GM18520 (cell line): ENCODE measurements around the gene DPF3.
A peak's percentile ranks its signal among the peaks of the same experiment; 100 is the strongest.

Experiments
- ATAC-seq: cut with Tn5 transposase; IDR thresholded peaks from one replicate; pipeline ENCODE4 v1.9.1; 2021; ENCODE audit not compliant: unreplicated experiment

Gene DPF3

GRCh38 chr14:72688990-72689671 is 204.8 kb downstream of the DPF3 start:
- ATAC-seq, result no peak

GRCh38 chr14:72686832-72687231 is 207.1 kb downstream of the DPF3 start:
- no peak for ATAC-seq

GRCh38 chr14:72686101-72686500 is 207.8 kb downstream of the DPF3 start:
- no peak for ATAC-seq

GRCh38 chr14:72685456-72685855 is 208.4 kb downstream of the DPF3 start:
- no peak for ATAC-seq

GRCh38 chr14:72683787-72684186 is 210.1 kb downstream of the DPF3 start:
- peak; percentile 64 for ATAC-seq

- no peak for ATAC-seq
Measured at GRCh38 chr14:72682188-72682587, 211.7 kb downstream of the DPF3 start.

GRCh38 chr14:72680853-72681640 is 212.9 kb downstream of the DPF3 start:
- no peak for ATAC-seq

GRCh38 chr14:72679536-72680151 is 214.3 kb downstream of the DPF3 start:
- ATAC-seq, result no peak

- ATAC-seq, result no peak
Measured at GRCh38 chr14:72679141-72679535, 214.8 kb downstream of the DPF3 start.

- ATAC-seq, result no peak
Measured at GRCh38 chr14:72678356-72678755, 215.5 kb downstream of the DPF3 start.

- no peak for ATAC-seq
Measured at GRCh38 chr14:72677664-72678063, 216.2 kb downstream of the DPF3 start.

GRCh38 chr14:72675126-72675525 is 218.8 kb downstream of the DPF3 start:
- no peak for ATAC-seq

- ATAC-seq, result no peak
Measured at GRCh38 chr14:72673179-72673578, 220.7 kb downstream of the DPF3 start.

- no peak for ATAC-seq
Measured at GRCh38 chr14:72666610-72667009, 227.3 kb downstream of the DPF3 start.

GRCh38 chr14:72665259-72665658 is 228.6 kb downstream of the DPF3 start:
- ATAC-seq, result no peak

GRCh38 chr14:72664651-72665050 is 229.2 kb downstream of the DPF3 start:
- ATAC-seq, result no peak

GRCh38 chr14:72663956-72664650 is 229.8 kb downstream of the DPF3 start:
- no peak for ATAC-seq

GRCh38 chr14:72663076-72663487 is 230.8 kb downstream of the DPF3 start:
- no peak for ATAC-seq

GRCh38 chr14:72662214-72662613 is 231.7 kb downstream of the DPF3 start:
- ATAC-seq, result no peak

- ATAC-seq, result no peak
Measured at GRCh38 chr14:72657214-72657921, 236.5 kb downstream of the DPF3 start.

- ATAC-seq, result no peak
Measured at GRCh38 chr14:72653026-72653425, 240.9 kb downstream of the DPF3 start.
